GM23248 (cell line): ENCODE results near the gene CIAO3.

Source experiments
- EZH2 ChIP-seq: fragments of 200-600 bp; sonication (generic); IDR thresholded peaks from 2 replicates; pipeline ENCODE4 v1.6.1; 2018; ENCODE audit warnings: antibody characterized with exemption, mild to moderate bottlenecking; ENCODE audit not compliant: insufficient read depth, poor library complexity, severe bottlenecking
- EZH2phosphoT487 ChIP-seq: fragments of 200-600 bp; sonication (generic); IDR thresholded peaks from 2 replicates; pipeline ENCODE4 v1.6.1; 2018; ENCODE audit warnings: antibody characterized with exemption, moderate library complexity, mild to moderate bottlenecking, low read depth; ENCODE audit not compliant: insufficient read depth

GRCh38 chr16:759110-759910 is 18.5 kb upstream of the CIAO3 start:
- TF ChIP-seq EZH2 (no peak), EZH2phosphoT487 (no peak)
